Mesenchymal stem cell (in vitro differentiated cells and primary cell): Measurements from ENCODE around the gene ADIG.
"Not testable (repeated sequence)": the region's sequence is repeated elsewhere in the genome, so short reads cannot be mapped to it uniquely, and the experiment has no call there.

Source experiments
- DNase-seq: peaks from one replicate; pipeline ENCODE4 v3.0.0-alpha.2; 2013
- H2AFZ ChIP-seq: one replicate; pipeline ENCODE4 v1.6.1; 2013; ENCODE audit warnings: low read depth, mild to moderate bottlenecking, control low read depth, inconsistent platforms, low read length, moderate library complexity
- H2AK5ac ChIP-seq: 2 replicates; pipeline ENCODE4 v1.6.1; 2013; ENCODE audit warnings: low read length, moderate library complexity, mild to moderate bottlenecking, inconsistent platforms; ENCODE audit not compliant: severe bottlenecking
- H2BK120ac ChIP-seq: one replicate; pipeline ENCODE4 v1.6.1; 2013; ENCODE audit warnings: low read depth, mild to moderate bottlenecking, inconsistent platforms, low read length, moderate library complexity
- H2BK12ac ChIP-seq, 2 experiments: one replicate each; pipeline ENCODE4 v1.6.1; 2013; ENCODE audit warnings: inconsistent platforms in 2 of 2, low read length in 2 of 2, mild to moderate bottlenecking in 2 of 2, moderate library complexity in 2 of 2, control low read depth in 1 of 2
- H2BK15ac ChIP-seq: one replicate; pipeline ENCODE4 v1.6.1; 2013; ENCODE audit warnings: mild to moderate bottlenecking, low read depth, inconsistent platforms; ENCODE audit not compliant: poor library complexity, severe bottlenecking
- H2BK5ac ChIP-seq: 2 replicates; pipeline ENCODE4 v1.6.1; 2013; ENCODE audit warnings: low read depth, mild to moderate bottlenecking, low read length, control low read depth, inconsistent platforms; ENCODE audit not compliant: poor library complexity, severe bottlenecking
- H3K14ac ChIP-seq, 2 experiments: one replicate each; pipeline ENCODE4 v1.6.1; 2013; ENCODE audit warnings: inconsistent platforms in 2 of 2, low read length in 2 of 2, control low read depth in 1 of 2, mild to moderate bottlenecking in 1 of 2, moderate library complexity in 1 of 2
- H3K18ac ChIP-seq, 2 experiments: one replicate each; pipeline ENCODE4 v1.6.1; 2013; ENCODE audit warnings: inconsistent platforms in 2 of 2, low read length in 2 of 2, control low read depth in 1 of 2, low read depth in 1 of 2, mild to moderate bottlenecking in 1 of 2
- H3K23ac ChIP-seq, 2 experiments: one replicate each; pipeline ENCODE4 v1.6.1; 2013; ENCODE audit warnings: inconsistent platforms in 2 of 2, low read length in 2 of 2, mild to moderate bottlenecking in 2 of 2, moderate library complexity in 2 of 2, control low read depth in 1 of 2
- H3K27ac ChIP-seq: 2 replicates; pipeline ENCODE4 v1.5.1; 2013; ENCODE audit warnings: mild to moderate bottlenecking, moderate library complexity, low read length, control low read depth, inconsistent platforms; ENCODE audit not compliant: poor library complexity, severe bottlenecking
- H3K27me3 ChIP-seq, 2 experiments: 2 replicates each; pipeline versions ENCODE4 v1.6.1 to v1.7.0; 2013; ENCODE audit warnings: low read length in 2 of 2, mild to moderate bottlenecking in 2 of 2, moderate library complexity in 2 of 2, control low read depth in 1 of 2, inconsistent platforms in 1 of 2; ENCODE audit not compliant: control insufficient read depth in 1 of 2, insufficient read depth in 1 of 2
- H3K36me3 ChIP-seq, 2 experiments: 2 replicates each; pipeline versions ENCODE4 v1.6.1 to v1.7.0; 2013; ENCODE audit warnings: low read length in 2 of 2, control low read depth in 1 of 2, inconsistent platforms in 1 of 2, low read depth in 1 of 2, mild to moderate bottlenecking in 1 of 2; ENCODE audit not compliant: insufficient read depth in 2 of 2, control insufficient read depth in 1 of 2
- H3K4ac ChIP-seq, 2 experiments: one replicate each; pipeline ENCODE4 v1.6.1; 2013; ENCODE audit warnings: inconsistent platforms in 2 of 2, low read length in 2 of 2, mild to moderate bottlenecking in 2 of 2, moderate library complexity in 2 of 2, control low read depth in 1 of 2, low read depth in 1 of 2
- H3K4me1 ChIP-seq: 2 replicates; pipeline ENCODE4 v1.6.1; 2013; ENCODE audit warnings: low read depth, low read length, control low read depth; ENCODE audit not compliant: control insufficient read depth, insufficient read depth
- H3K4me2 ChIP-seq: 2 replicates; pipeline ENCODE4 v1.6.1; 2013; ENCODE audit warnings: low read length, mild to moderate bottlenecking, inconsistent platforms; ENCODE audit not compliant: poor library complexity, severe bottlenecking
- H3K4me3 ChIP-seq, 2 experiments: 2 replicates each; pipeline versions ENCODE4 v1.5.1 to v1.7.0; 2013; ENCODE audit warnings: low read length in 2 of 2, mild to moderate bottlenecking in 2 of 2, control low read depth in 1 of 2, low read depth in 1 of 2; ENCODE audit not compliant: insufficient read depth in 1 of 2
- H3K79me1 ChIP-seq: replicated peaks from 2 replicates; pipeline ENCODE4 v1.6.1; 2013; ENCODE audit warnings: mild to moderate bottlenecking, control low read depth, low read length, inconsistent platforms; ENCODE audit not compliant: poor library complexity, severe bottlenecking
- H3K9ac ChIP-seq: 2 replicates; pipeline ENCODE4 v1.7.0; 2013; ENCODE audit warnings: mild to moderate bottlenecking, low read length, moderate library complexity
- H3K9me3 ChIP-seq: 2 replicates; pipeline ENCODE4 v1.7.0; 2013; ENCODE audit warnings: mild to moderate bottlenecking, low read length; ENCODE audit not compliant: control insufficient read depth
- H4K8ac ChIP-seq: one replicate; pipeline ENCODE4 v1.6.1; 2013; ENCODE audit warnings: inconsistent platforms, mild to moderate bottlenecking, low read length, moderate library complexity
- H4K91ac ChIP-seq: one replicate; pipeline ENCODE4 v1.6.1; 2013; ENCODE audit warnings: mild to moderate bottlenecking, low read length, inconsistent platforms
- WGBS: methylation state at CpG from one replicate; pipeline ENCODE4 v1.1.7; 2013; ENCODE audit warnings: mixed read lengths; 5-methylcytosine and 5-hydroxymethylcytosine counted together

The ADIG gene

DNA sequence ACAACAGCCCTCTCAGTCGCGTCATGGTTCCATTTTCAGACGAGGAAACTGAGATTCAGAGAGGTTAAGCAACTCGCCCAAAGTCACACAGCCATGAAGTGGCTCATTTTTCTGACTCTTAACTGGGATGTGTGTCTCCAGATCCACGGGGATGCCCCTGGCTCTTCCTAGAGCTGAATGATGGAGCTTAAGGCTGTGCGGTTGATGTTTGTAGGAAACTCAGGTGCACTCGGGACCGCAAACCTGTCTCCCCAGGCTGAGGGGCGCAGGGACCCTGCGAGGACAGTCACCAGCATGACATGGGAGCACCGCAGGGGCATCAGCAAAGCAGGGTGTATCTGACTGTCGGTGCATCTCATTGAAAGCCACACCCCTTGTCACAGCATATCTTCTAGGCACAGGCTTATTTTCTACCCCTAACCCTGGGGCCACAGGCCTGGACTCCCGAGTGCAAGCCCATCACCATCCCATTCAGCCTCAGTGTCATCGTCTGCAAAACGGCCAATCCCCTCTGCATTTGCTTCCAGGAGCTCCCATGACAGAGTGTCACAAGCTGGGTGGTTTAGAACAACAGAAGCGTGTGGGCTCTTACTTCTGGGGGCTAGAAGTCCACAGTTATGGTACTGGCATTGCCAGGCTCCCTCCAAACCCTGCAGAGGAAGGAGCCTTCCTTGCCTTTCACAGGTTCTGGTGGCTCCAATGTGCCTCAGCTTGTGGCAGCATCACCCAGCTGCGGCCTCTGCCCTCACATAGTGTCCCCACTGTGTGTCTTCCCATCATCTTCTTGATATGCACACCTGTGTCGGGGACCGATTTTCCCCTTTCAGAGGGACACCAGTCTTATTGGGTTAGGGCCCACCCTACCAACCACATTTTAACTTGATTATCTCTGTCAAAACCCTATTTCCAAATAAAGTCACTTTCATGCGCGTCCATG lies 10.7 kb downstream of the ADIG start:
- Histone ChIP-seq H3K4ac (no peak overlapping the region), H4K8ac (no peak overlapping the region), H2BK5ac (no peak overlapping the region), H3K4me2 (no peak overlapping the region), H3K27me3 (peaks cover 0 to 37% of the 10 kb centered on the region in 2 experiments), H3K4me3 (no peak overlapping the region), H3K4me1 (peaks cover 17% of the 10 kb centered on the region), H3K9ac (no peak overlapping the region), H3K23ac (no peak overlapping the region), H3K18ac (no peak overlapping the region), H3K36me3 (no peaks in the 10 kb centered on the region), H2AK5ac (peak overlapping the region; percentile 87), H3K14ac (no peak overlapping the region), H2AFZ (no peak overlapping the region), H3K79me1 (no peaks in the 10 kb centered on the region), H3K9me3 (no peaks in the 10 kb centered on the region), H3K27ac (no peak overlapping the region), H2BK120ac (no peak overlapping the region), H2BK12ac (no peak overlapping the region), H2BK15ac (no peak overlapping the region), H4K91ac (no peak overlapping the region)
- WGBS: 91% methylated on average over 21 of the region's 21 CpGs
- DNase-seq: no peak

DNA sequence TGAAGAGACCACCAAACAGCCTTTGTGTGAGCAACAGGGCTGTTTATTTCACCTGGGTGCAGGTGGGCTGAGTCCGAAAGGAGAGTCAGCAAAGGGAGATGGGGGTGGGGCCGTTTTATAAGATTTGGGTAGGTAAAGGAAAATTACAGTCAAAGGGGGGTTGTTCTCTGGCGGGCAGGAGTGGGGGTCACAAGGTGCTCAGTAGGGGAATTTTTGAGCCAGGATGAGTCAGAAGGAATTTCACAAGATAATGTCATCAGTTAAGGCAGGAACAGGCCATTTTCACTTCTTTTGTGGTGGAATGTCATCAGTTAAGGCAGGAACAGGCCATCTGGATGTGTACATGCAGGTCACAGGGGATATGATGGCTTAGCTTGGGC lies 11.4 kb downstream of the ADIG start:
- not testable (repeated sequence) for H4K8ac ChIP-seq, H3K9me3 ChIP-seq, H3K23ac ChIP-seq, H3K18ac ChIP-seq, H3K4me3 ChIP-seq, H3K4ac ChIP-seq, H3K14ac ChIP-seq, H2AFZ ChIP-seq, H2BK120ac ChIP-seq, H2BK12ac ChIP-seq, H3K79me1 ChIP-seq, H3K9ac ChIP-seq, H2BK5ac ChIP-seq, H3K36me3 ChIP-seq, H2BK15ac ChIP-seq, H4K91ac ChIP-seq, H3K4me2 ChIP-seq, H3K27ac ChIP-seq
- 41% methylated on average over 3 of the region's 3 CpGs for WGBS
- peak overlapping the region; percentile 87 for H2AK5ac ChIP-seq
- H3K27me3 ChIP-seq: peaks cover 0 to 31% of the 10 kb centered on the region in 2 experiments
- peaks cover 17% of the 10 kb centered on the region for H3K4me1 ChIP-seq
- DNase-seq: peak; percentile 49

DNA sequence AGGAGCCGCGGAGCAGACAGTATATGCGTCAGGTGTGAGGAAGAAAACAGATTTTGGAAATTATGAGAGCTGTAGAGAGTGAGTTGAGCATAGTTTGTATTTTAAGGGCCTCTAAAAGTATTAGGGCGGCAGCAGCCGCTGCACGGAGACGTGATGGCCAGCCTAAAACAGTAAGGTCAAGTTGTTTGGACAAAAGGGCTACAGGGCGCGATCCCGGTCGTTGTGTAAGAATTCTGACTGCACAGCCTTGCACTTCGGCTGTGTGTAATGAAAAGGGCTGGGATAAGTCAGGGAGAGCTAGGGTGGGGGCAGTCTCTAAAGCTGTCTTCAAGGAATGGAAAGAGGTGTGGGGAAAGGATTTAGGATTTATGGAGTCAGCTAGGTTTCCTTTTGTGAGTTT lies 13.3 kb downstream of the ADIG start:
- 76% methylated on average over 12 of the region's 12 CpGs for WGBS
- Histone ChIP-seq H3K27me3 (peaks cover 0 to 30% of the 10 kb centered on the region in 2 experiments), H3K4me1 (peaks cover 21% of the 10 kb centered on the region)
- H3K79me1 ChIP-seq, H2AK5ac ChIP-seq, H3K18ac ChIP-seq, H3K4me2 ChIP-seq, H3K36me3 ChIP-seq, H3K14ac ChIP-seq, H4K8ac ChIP-seq, H2BK12ac ChIP-seq, H2BK5ac ChIP-seq, H3K4me3 ChIP-seq, H3K9ac ChIP-seq, H2BK15ac ChIP-seq, H3K9me3 ChIP-seq, H3K4ac ChIP-seq, H4K91ac ChIP-seq, H2AFZ ChIP-seq, H2BK120ac ChIP-seq, DNase-seq, H3K23ac ChIP-seq, H3K27ac ChIP-seq: not testable (repeated sequence)

DNA sequence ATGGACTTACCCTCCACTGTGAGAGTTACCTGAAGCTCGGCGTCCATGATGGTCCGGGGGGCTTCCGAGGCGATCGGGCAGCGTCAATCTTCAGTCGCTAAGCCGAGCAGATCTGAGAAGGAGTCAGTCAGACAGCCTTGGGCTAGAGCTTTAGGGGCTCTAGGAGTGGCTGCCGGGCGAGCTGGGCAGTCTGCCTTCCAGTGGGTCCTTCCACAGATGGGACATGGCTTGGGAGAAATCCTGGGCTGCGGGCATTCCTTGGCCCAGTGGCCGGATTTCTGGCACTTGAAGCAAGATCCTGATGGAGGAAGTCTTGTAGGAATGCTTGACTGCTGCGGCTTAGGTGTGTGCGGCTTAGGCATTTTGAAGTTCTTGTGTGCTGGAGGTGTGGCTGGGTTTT lies 14.9 kb downstream of the ADIG start:
- H3K4me2 ChIP-seq, H2BK5ac ChIP-seq, H2AK5ac ChIP-seq, DNase-seq, H3K4me3 ChIP-seq, H3K14ac ChIP-seq, H3K18ac ChIP-seq, H3K4ac ChIP-seq, H2BK15ac ChIP-seq, H3K36me3 ChIP-seq, H3K9me3 ChIP-seq, H4K8ac ChIP-seq, H3K79me1 ChIP-seq, H4K91ac ChIP-seq, H2BK12ac ChIP-seq, H3K23ac ChIP-seq, H2BK120ac ChIP-seq, H3K9ac ChIP-seq, H2AFZ ChIP-seq, H3K27ac ChIP-seq: not testable (repeated sequence)
- H3K4me1 ChIP-seq: peaks cover 25% of the 10 kb centered on the region
- peaks cover 0 to 33% of the 10 kb centered on the region in 2 experiments for H3K27me3 ChIP-seq
- WGBS: 95% methylated on average over 13 of the region's 15 CpGs
